ENCODE data around the gene CMTR1. TPM values are rescaled to one million over a fixed set of nuclear protein-coding genes. Genes with fewer than 3 reads are reported as not detected.

Gene CMTR1
- total and polyA plus RNA-seq, 10 of the 15 experiments (the other 5 are each of a cell fraction or from before 2014, with no cell fraction given) = 2.7 to 67.0 (median 46.2) TPM

DNA sequence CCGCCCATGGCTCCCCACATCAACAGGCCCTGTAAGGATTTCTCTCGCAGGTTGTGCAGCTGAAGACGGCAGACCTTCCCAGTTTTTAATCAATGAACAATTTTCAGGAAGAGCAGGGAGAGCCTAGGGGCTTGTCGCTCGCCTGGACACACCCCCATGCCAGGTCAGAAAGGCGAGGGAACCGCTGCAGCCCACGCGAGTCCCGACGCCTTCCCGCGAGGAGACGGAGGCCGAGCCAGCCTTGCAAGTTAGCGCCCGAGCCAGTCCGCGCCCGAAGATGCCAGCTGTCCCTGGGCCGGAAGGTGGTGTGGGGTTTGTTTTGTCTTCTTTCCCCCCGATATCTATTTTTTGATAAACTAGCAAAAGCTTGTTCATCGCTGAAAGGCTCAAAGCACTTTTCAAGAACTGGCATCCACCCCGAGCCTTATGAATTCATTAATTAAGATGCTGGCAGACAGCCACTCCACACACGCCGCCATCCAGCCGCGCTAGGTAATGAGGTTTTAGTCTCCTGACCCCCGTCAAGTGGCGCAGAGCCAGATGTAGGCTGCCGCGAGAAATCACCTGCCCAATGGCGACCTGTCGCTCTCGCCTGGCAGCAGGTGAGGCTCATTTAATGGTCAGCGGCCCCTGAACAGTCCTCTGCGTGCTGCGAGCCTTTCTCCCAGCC lies 60.1 kb downstream of the CMTR1 start:
- RAD21 ChIA-PET (ENCODE audit: unreplicated experiment) = interaction anchor here (2.0 to 4.1 kb wide), 6 partner anchors 24 to 72 kb away, joined by 9 to 32 read pairs (median 30); no protein-coding TSS in a partner anchor
- Histone ChIP-seq H3K79me2 (ENCODE audit: control insufficient read depth, insufficient read depth, low read length) (peaks cover 50% of the 10 kb centered on the region), H3K36me3 (ENCODE audit: control insufficient read depth in 2 of 2, insufficient read depth in 2 of 2, low read length in 1 of 2) (peaks cover 0 to 9% of the 10 kb centered on the region in 2 experiments), H3K4me3 (no peak overlapping the region), H3K9ac (ENCODE audit: control insufficient read depth, insufficient read depth, low read length) (no peak overlapping the region), H3K9me3 (replicated peaks; ENCODE audit: control insufficient read depth, insufficient read depth, low read length) (no peaks in the 10 kb centered on the region; the same call in 2 of the 3 replicates), H3K27ac (ENCODE audit: control insufficient read depth, insufficient read depth) (peak overlapping the region; percentile 69), H3K4me1 (ENCODE audit: control insufficient read depth, insufficient read depth, low read length) (peaks cover 71% of the 10 kb centered on the region), H2AFZ (ENCODE audit: control insufficient read depth, low read depth, low read length) (no peak overlapping the region), H3K4me2 (ENCODE audit: control insufficient read depth, insufficient read depth) (peak overlapping the region; percentile 38), H3K27me3 (replicated peaks in 1 of 2; ENCODE audit: control insufficient read depth in 2 of 2, insufficient read depth in 2 of 2, low read length in 1 of 2) (no peaks in the 10 kb centered on the region), H4K20me1 (ENCODE audit: control insufficient read depth, insufficient read depth) (no peaks in the 10 kb centered on the region)
- in situ Hi-C loops (cut with MboI) (loop anchor here (10.0 kb wide), 1 partner anchor 62 kb away; no protein-coding TSS in a partner anchor), intact Hi-C loops (cut with micrococcal nuclease; ENCODE audit: unreplicated experiment) (no loop called here)
- BruUV-seq (replicated peaks) = no TSS peak
- no peak for FAIRE-seq
- POLR2A ChIA-PET = interaction anchor here (0.9 to 6.3 kb wide), 6 partner anchors 9 to 71 kb away, joined by 4 to 53 read pairs (median 9); partner anchors contain the start of gene CMTR1
- TF ChIP-seq, protein P1, sequence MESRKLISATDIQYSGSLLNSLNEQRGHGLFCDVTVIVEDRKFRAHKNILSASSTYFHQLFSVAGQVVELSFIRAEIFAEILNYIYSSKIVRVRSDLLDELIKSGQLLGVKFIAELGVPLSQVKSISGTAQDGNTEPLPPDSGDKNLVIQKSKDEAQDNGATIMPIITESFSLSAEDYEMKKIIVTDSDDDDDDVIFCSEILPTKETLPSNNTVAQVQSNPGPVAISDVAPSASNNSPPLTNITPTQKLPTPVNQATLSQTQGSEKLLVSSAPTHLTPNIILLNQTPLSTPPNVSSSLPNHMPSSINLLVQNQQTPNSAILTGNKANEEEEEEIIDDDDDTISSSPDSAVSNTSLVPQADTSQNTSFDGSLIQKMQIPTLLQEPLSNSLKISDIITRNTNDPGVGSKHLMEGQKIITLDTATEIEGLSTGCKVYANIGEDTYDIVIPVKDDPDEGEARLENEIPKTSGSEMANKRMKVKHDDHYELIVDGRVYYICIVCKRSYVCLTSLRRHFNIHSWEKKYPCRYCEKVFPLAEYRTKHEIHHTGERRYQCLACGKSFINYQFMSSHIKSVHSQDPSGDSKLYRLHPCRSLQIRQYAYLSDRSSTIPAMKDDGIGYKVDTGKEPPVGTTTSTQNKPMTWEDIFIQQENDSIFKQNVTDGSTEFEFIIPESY (IDR thresholded peaks at IDR 0.05) = peak; percentile 75
- TF ChIP-seq, protein P2, sequence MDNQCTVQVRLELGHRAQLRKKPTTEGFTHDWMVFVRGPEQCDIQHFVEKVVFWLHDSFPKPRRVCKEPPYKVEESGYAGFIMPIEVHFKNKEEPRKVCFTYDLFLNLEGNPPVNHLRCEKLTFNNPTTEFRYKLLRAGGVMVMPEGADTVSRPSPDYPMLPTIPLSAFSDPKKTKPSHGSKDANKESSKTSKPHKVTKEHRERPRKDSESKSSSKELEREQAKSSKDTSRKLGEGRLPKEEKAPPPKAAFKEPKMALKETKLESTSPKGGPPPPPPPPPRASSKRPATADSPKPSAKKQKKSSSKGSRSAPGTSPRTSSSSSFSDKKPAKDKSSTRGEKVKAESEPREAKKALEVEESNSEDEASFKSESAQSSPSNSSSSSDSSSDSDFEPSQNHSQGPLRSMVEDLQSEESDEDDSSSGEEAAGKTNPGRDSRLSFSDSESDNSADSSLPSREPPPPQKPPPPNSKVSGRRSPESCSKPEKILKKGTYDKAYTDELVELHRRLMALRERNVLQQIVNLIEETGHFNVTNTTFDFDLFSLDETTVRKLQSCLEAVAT (IDR thresholded peaks at IDR 0.05) = peak; percentile 80
- TF ChIP-seq ATF7 (IDR thresholded peaks at IDR 0.05; ENCODE audit: low read depth) (no peak), IKZF1 (conservative IDR thresholded peaks at IDR 0.05) (peak; percentile 31; the same call in 1 of the 2 replicates), IKZF2 (IDR thresholded peaks at IDR 0.05) (peak in 1 of 2 experiments; percentile 6; a peak in 1 of 4 replicates)
- TF ChIP-seq, protein P3, sequence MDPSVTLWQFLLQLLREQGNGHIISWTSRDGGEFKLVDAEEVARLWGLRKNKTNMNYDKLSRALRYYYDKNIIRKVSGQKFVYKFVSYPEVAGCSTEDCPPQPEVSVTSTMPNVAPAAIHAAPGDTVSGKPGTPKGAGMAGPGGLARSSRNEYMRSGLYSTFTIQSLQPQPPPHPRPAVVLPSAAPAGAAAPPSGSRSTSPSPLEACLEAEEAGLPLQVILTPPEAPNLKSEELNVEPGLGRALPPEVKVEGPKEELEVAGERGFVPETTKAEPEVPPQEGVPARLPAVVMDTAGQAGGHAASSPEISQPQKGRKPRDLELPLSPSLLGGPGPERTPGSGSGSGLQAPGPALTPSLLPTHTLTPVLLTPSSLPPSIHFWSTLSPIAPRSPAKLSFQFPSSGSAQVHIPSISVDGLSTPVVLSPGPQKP (IDR thresholded peaks at IDR 0.05; ENCODE audit: low read depth, low read length) = no peak
- TF ChIP-seq, protein P4, sequence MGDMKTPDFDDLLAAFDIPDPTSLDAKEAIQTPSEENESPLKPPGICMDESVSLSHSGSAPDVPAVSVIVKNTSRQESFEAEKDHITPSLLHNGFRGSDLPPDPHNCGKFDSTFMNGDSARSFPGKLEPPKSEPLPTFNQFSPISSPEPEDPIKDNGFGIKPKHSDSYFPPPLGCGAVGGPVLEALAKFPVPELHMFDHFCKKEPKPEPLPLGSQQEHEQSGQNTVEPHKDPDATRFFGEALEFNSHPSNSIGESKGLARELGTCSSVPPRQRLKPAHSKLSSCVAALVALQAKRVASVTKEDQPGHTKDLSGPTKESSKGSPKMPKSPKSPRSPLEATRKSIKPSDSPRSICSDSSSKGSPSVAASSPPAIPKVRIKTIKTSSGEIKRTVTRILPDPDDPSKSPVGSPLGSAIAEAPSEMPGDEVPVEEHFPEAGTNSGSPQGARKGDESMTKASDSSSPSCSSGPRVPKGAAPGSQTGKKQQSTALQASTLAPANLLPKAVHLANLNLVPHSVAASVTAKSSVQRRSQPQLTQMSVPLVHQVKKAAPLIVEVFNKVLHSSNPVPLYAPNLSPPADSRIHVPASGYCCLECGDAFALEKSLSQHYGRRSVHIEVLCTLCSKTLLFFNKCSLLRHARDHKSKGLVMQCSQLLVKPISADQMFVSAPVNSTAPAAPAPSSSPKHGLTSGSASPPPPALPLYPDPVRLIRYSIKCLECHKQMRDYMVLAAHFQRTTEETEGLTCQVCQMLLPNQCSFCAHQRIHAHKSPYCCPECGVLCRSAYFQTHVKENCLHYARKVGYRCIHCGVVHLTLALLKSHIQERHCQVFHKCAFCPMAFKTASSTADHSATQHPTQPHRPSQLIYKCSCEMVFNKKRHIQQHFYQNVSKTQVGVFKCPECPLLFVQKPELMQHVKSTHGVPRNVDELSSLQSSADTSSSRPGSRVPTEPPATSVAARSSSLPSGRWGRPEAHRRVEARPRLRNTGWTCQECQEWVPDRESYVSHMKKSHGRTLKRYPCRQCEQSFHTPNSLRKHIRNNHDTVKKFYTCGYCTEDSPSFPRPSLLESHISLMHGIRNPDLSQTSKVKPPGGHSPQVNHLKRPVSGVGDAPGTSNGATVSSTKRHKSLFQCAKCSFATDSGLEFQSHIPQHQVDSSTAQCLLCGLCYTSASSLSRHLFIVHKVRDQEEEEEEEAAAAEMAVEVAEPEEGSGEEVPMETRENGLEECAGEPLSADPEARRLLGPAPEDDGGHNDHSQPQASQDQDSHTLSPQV (IDR thresholded peaks at IDR 0.05) = 0 out of 2 replicates have a peak, but pooled peaks have one; percentile 1
- DNase-seq (ENCODE audit: low read depth, low spot score) = no peak
- SMC1A ChIA-PET (ENCODE audit: uncharacterized antibody, unreplicated experiment) = interaction anchor here (1.6 to 7.0 kb wide), 9 partner anchors 15 to 193 kb away, joined by 3 to 92 read pairs (median 9); no protein-coding TSS in a partner anchor
- CTCF ChIA-PET = interaction anchor here (1.6 to 7.8 kb wide), 6 partner anchors 9 to 198 kb away, joined by 4 to 97 read pairs (median 13); no protein-coding TSS in a partner anchor
- ATAC-seq = no peak
- WGBS (ENCODE audit: insufficient coverage, insufficient replicate concordance, low lambda C conversion rate, missing lambda C conversion rate) = 94% methylated on average over 38 of the region's 38 CpGs

All from GM12878 (cell line).